Activated CD4-positive, alpha-beta T cell treated with anti-CD3 and anti-CD28 coated beads, Interleukin-2, amount 50 U/mL, for 4 hours (primary cell): Measurements from ENCODE around the gene ARSK.

Experiments used
- DNase-seq, 2 experiments: peaks; one replicate each; pipeline ENCODE4 v3.0.0-alpha.2; 2020

ARSK gene

DNA sequence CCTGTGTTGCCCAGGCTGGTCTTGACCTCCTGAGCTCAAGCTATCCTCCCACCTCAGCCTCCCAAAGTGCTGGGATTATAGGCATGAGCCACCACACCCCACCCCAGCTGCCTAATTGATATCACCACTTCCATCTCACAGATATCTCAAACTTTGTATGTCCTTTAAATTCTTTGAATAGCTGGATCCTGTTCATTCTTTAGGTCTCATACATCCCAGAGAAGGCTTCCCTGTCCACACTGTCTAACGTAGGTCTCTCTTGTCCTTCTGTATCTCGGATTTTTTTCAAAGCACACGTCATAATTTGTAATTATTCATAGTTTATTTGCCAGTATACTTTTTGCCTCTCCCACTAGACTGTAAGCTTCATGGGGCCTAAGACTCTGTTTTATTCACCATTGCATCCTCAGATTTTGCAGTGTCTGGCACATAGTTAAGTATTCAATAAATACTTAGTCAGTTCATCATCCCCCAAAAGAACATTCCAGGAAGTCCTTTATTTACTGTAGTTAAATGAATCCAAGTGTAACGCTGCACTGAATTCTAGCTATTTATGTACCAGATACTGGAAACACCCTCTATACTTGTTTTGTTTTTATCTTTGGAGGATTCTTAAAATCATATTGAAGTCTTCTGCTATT lies 10.5 kb downstream of the ARSK start:
- no peak for DNase-seq

DNA sequence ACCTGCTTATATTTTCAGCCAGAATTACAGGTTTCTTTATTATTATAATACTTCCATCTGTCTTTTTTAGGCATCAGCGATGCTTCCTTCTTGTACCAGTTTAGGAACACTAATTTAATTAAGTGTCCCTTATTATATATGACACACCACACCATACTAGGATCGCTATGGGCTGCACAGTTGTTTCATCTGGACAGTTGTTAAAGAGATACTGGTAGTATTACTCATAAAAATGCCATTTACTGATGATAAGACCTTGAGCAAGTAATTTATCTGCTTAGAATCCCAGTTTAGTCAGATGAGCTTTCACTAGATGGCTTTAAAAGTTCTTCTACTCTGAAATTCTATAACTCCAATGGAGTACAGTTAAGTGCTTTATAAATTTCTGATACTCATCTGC lies 17.1 kb downstream of the ARSK start:
- DNase-seq, result no peak

DNA sequence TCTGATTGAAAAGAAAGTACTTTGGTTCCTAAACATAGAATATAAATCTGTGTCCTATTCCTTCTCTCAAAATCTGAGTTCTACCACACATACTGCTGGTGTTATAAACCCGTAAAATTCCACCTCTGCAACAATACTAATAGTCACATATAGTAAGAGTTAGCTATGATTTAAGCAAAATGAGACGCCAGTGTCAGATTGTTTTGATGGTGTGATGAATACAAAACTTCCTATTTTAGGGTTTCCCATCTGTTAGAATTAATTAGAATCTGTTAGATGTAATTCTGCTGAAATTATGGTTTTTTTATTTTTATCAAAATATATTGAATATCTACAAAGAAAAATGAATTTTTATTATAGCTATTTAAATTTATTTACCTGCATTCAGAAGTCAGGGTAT lies 26.7 kb downstream of the ARSK start:
- DNase-seq, result no peak

GRCh38 chr5:95583992-95584391 lies 29.1 kb downstream of the ARSK start:
- DNase-seq, result no peak

GRCh38 chr5:95590880-95591279 lies 36.0 kb downstream of the ARSK start:
- no peak for DNase-seq

DNA sequence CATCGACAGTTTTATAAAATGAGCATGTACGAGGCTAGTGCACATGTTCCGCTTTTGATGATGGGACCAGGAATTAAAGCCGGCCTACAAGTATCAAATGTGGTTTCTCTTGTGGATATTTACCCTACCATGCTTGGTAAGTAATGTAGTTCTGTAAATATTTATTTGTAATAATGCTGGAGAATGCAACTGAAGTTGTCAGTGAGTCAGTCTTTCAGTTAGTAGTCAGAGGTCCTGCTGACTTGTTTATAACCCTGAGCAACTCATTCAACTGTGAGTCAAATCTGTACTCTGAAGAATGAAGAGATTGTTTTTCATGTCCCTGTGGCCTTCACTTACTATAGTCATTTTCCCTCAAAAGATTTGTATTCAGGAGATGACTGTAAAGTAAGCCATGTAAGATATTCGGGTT lies 36.6 kb downstream of the ARSK start:
- DNase-seq, result no peak

- DNase-seq, result no peak
Measured at GRCh38 chr5:95595289-95595931, 40.5 kb downstream of the ARSK start.

DNA sequence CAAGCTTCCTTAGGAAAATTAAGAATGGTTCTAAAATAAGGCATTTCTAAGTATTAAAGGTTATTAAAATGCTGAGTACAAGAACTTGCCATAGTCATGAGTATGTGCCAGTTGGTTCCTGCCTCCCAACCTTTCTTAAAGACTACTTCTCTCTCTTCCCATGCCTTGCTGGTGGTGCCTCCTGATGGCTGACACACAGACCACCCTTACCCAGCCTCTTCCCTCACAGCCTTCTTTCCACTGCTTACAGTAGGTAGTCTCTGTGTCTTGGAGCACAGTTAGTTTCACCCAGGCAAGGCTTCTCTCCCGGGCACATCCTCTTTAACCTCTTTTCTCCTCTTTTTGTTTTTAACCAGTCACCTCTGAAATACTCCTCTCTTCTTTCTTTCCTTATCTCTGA lies 44.4 kb downstream of the ARSK start:
- no peak for DNase-seq

GRCh38 chr5:95600557-95600956 lies 45.7 kb downstream of the ARSK start:
- DNase-seq, result no peak

DNA sequence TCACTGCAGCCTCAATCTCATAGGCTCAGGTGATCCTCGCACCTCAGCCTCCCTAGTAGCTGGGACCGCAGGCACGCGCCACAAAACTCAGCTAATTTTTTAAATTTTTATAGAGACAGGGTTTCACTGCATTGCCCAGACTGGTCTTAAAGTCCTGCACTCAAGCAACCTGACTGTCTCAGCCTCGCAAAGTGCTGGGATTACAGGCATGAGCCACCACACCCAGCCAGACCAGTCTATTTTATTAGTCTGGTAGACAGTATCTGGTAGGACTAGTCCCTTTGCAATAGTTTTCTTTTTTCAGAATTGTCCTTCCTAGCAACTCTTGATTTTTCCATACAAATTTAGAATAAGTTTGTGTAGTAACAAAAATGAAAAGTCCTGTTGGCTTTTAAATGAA lies 50.9 kb downstream of the ARSK start:
- DNase-seq, result no peak

GRCh38 chr5:95606419-95606818 lies 51.5 kb downstream of the ARSK start:
- no peak for DNase-seq

DNA sequence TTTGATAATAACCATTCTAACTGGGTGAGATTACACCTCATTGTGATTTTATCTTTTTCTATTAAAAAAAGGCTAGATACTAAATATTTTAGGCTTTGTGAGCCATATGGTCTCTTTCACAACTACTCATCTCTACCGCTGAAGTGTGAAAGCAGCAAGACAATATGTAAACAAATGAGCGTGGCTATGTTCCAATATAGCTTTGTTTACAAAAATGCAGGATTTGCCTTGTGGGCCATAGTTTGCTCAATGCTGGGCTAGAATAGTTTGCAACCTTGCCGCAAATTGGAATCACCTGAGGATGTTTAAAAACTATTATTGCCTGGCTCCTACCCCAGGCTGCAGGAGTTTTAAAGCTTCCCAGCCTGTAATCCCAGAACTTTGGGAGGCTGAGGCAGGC lies 54.8 kb downstream of the ARSK start:
- no peak for DNase-seq

DNA sequence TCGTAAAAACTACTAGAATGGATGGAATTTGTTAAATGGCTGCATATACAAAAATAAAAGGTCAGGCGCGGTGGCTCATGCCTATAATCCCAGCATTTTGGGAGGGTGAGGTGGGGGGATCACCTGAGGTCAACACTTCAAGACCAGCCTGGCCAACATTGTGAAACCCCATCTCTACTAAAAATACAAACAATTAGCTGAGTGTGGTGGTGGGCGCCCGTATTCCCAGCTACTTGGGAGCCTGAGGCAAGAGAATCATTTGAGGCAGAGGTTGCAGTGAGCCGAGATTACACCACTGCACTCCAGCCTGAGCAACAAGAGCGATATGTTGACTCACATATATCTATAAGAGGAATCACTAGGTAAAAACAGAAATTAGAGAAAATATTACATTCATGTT lies 55.6 kb downstream of the ARSK start:
- DNase-seq, result no peak

DNA sequence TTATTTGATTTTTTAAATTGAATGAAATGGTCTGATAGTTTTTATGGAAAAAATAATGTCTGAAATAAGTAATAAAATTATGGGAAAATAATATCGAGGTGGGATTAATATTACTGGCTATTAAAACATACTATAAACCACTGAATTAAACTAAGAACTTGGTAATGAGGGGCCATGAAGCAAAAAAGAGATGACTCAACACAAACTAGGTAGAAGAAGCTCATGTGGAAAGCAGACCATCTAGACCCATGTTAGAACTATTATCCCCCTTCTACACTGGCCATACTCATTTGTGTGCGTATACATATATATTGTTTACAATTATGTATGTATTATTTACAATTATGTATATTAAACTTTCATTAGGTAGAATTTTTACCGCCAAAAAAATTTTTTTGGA lies 56.5 kb downstream of the ARSK start:
- DNase-seq, result no peak

GRCh38 chr5:95613514-95613913 lies 58.6 kb downstream of the ARSK start:
- DNase-seq, result no peak

- no peak for DNase-seq
Measured at GRCh38 chr5:95615164-95615467, 60.2 kb downstream of the ARSK start.

- no peak for DNase-seq
Measured at GRCh38 chr5:95617057-95617456, 62.2 kb downstream of the ARSK start.

- DNase-seq, result no peak
Measured at GRCh38 chr5:95619096-95619495, 64.2 kb downstream of the ARSK start.

DNA sequence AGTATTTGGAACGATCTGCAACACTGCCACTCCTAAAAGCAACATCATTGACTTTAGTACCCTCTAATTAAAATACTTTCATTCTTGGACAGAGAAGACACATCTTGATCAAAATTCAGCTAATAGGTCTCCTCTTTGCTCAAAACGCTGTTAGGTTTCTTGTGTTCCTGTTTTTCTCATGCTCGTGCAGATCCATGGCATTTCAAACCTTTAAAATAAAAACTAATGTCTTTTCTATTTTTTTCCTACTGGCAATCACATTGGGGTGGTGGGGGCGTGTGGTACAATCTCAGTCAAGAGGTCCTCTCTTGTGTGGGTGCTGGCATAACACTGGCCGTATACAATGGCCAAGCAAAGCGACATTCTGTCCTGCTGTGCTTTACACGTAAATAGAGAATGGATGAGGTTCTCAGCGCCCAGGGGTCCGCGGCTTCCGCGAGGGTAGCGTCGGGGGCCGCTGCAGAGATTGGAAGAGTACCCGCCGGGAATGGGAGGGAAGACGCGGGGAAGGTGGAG lies 64.7 kb downstream of the ARSK start:
- DNase-seq, result no peak

- peak; percentile 37 to 55 for DNase-seq
Measured at GRCh38 chr5:95620030-95620869, 65.3 kb downstream of the ARSK start, which contains the start of gene GPR150. Gene GPR150 (plus strand): TSS chr5:95620087. CDS start chr5:95620276, 189 bp downstream.

DNA sequence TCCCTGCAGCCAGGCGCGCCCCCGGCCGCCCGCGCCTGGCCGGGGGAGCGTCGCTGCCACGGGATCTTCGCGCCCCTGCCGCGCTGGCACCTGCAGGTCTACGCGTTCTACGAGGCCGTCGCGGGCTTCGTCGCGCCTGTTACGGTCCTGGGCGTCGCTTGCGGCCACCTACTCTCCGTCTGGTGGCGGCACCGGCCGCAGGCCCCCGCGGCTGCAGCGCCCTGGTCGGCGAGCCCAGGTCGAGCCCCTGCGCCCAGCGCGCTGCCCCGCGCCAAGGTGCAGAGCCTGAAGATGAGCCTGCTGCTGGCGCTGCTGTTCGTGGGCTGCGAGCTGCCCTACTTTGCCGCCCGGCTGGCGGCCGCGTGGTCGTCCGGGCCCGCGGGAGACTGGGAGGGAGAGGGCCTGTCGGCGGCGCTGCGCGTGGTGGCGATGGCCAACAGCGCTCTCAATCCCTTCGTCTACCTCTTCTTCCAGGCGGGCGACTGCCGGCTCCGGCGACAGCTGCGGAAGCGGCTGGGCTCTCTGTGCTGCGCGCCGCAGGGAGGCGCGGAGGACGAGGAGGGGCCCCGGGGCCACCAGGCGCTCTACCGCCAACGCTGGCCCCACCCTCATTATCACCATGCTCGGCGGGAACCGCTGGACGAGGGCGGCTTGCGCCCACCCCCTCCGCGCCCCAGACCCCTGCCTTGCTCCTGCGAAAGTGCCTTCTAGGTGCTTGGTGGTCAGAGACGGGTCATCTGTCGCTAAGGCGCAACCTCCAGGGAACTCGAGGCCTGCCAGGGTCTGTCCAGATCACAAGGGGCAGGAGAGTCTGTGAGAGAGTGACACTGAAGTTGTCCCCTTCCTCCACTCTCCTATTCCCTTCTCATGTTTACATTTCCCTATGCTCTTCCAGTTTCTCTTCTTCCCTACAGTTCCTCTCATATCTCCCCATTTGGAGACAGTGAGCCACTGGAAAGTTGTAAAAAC lies 66.3 kb downstream of the ARSK start:
- DNase-seq, result peak; percentile 20 to 27

- DNase-seq, result peak in 1 of 2 experiments; percentile 7
Measured at GRCh38 chr5:95621839-95622629, 67.1 kb downstream of the ARSK start.
